Left renal cortex interstitium (tissue), 4 donors: ENCODE data around the gene WDR93. TPM values are rescaled to one million over a fixed set of nuclear protein-coding genes. Genes with fewer than 3 reads are reported as not detected.
"Not testable (repeated sequence)": the region's sequence is repeated elsewhere in the genome, so short reads cannot be mapped to it uniquely, and the experiment has no call there.

Experiments used
- DNase-seq, 4 donors: peaks; one replicate each; pipeline ENCODE4 v3.0.0-alpha.2; 2013; ENCODE audit warnings: low read depth in 4 of 4, low spot score in 2 of 4, missing footprints in 1 of 4
- polyA plus RNA-seq, 4 donors: library from polyadenylated mRNA; unstranded; fragments of 120-200 nt; gene quantifications; one replicate each; pipeline ENCODE4 v1.2.1, GENCODE V29; 2013; ENCODE audit not compliant: insufficient read length in 4 of 4

Gene WDR93
- polyA plus RNA-seq, 4 donors, result 1.9 to 3.2 (median 2.7) TPM

- DNase-seq, result no peak
Observed at GRCh38 chr15:89766357-89767311, 76.0 kb downstream of the WDR93 start.

- no peak for DNase-seq
Observed at GRCh38 chr15:89767411-89767915, 76.9 kb downstream of the WDR93 start.

GRCh38 chr15:89768071-89768500, 77.5 kb downstream of the WDR93 start:
- DNase-seq, result no peak

- no peak for DNase-seq
Observed at GRCh38 chr15:89769366-89769765, 78.8 kb downstream of the WDR93 start.

- no peak for DNase-seq
Observed at GRCh38 chr15:89770041-89770440, 79.4 kb downstream of the WDR93 start.

GRCh38 chr15:89772932-89773583, 82.4 kb downstream of the WDR93 start:
- DNase-seq, result no peak

- DNase-seq, result no peak
Observed at GRCh38 chr15:89774492-89774891, 83.9 kb downstream of the WDR93 start.

- DNase-seq, result no peak
Observed at GRCh38 chr15:89775815-89776214, 85.2 kb downstream of the WDR93 start.

- DNase-seq, result peak; percentile 48 to 71 (median 64)
Observed at GRCh38 chr15:89776274-89777072, 85.9 kb downstream of the WDR93 start, which contains the start of gene MESP2. TSS of gene MESP2 (plus strand) at chr15:89776332. CDS start at chr15:89776358, 26 bp downstream.

GRCh38 chr15:89777073-89777751, 86.6 kb downstream of the WDR93 start:
- no peak for DNase-seq

- DNase-seq, result no peak
Observed at GRCh38 chr15:89777782-89778380, 87.3 kb downstream of the WDR93 start.

- no peak for DNase-seq
Observed at GRCh38 chr15:89778861-89779260, 88.2 kb downstream of the WDR93 start.

- no peak for DNase-seq
Observed at GRCh38 chr15:89780601-89781000, 90.0 kb downstream of the WDR93 start.

- DNase-seq, result no peak
Observed at GRCh38 chr15:89781055-89781454, 90.4 kb downstream of the WDR93 start.

- no peak for DNase-seq
Observed at GRCh38 chr15:89781891-89782618, 91.4 kb downstream of the WDR93 start.

GRCh38 chr15:89782619-89782950, 92.0 kb downstream of the WDR93 start:
- DNase-seq, result not testable (repeated sequence)

GRCh38 chr15:89783111-89783860, 92.7 kb downstream of the WDR93 start:
- DNase-seq, result no peak
